Right renal cortex interstitium (tissue), 3 donors: Measurements from ENCODE around the gene ARFRP1. TPM values are rescaled to one million over a fixed set of nuclear protein-coding genes. Genes with fewer than 3 reads are reported as not detected.

Experiments
- DNase-seq, 3 donors: peaks; one replicate each; pipeline ENCODE4 v3.0.0-alpha.2; 2013; ENCODE audit warnings: low read depth in 3 of 3, low spot score in 2 of 3
- polyA plus RNA-seq, 3 donors: library from polyadenylated mRNA; unstranded; fragments of 120-200 nt; gene quantifications; one replicate each; pipeline ENCODE4 v1.2.1, GENCODE V29; 2013; ENCODE audit not compliant: insufficient read length in 3 of 3

Gene ARFRP1
- polyA plus RNA-seq, 3 donors: 29.9 to 31.9 (median 30.8) TPM

DNA sequence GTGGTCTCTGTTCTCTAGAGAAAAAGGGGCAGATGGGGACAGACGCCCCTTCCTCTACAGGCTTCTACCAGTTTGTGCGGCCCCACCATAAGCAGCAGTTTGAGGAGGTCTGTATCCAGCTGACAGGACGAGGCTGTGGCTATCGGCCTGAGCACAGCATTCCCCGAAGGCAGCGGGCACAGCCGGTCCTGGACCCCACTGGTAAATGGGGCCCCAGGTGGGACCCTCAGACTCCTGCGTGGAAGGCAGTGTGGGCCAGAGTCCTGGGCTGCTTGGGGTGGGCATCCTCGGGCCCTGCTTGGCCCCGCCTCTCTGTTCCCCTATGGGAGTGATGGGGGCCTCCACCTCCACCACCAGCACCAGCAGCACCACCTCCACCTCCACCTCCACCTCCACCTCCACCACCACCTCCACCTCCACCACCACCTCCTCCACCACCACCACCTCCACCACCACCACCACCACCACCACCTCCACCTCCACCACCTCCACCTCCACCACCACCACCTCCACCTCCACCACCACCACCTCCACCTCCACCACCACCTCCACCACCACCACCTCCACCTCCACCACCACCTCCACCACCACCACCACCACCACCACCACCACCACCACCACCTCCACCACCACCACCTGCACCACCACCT, 14.6 kb downstream of the ARFRP1 start:
- DNase-seq: no peak

DNA sequence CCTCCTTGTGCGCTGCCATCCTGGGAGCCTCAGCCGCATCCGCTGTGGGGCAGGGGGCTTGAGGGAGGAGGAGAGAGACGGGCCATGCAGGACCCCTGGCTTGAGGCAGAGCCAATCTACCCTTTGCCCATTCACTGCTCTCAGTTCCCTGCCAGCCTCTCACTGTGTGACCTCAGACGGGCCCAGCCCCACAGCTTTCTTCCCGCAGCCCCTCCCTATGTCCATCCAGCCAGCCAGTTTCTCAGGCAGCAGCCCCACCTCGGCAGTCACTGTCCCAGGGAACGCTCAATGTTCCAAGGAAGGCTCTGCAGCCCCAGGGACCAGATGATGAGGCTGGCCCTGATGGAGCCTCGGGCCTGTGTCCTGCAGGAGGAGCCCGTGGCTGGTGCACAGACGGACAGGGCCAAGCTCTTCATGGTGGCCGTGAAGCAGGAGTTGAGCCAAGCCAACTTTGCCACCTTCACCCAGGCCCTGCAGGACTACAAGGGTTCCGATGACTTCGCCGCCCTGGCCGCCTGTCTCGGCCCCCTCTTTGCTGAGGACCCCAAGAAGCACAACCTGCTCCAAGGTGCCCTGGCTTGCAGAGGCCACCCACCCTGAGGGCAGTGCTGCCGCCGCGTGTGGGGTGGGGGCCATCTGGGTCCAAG, 15.2 kb downstream of the ARFRP1 start:
- no peak for DNase-seq

DNA sequence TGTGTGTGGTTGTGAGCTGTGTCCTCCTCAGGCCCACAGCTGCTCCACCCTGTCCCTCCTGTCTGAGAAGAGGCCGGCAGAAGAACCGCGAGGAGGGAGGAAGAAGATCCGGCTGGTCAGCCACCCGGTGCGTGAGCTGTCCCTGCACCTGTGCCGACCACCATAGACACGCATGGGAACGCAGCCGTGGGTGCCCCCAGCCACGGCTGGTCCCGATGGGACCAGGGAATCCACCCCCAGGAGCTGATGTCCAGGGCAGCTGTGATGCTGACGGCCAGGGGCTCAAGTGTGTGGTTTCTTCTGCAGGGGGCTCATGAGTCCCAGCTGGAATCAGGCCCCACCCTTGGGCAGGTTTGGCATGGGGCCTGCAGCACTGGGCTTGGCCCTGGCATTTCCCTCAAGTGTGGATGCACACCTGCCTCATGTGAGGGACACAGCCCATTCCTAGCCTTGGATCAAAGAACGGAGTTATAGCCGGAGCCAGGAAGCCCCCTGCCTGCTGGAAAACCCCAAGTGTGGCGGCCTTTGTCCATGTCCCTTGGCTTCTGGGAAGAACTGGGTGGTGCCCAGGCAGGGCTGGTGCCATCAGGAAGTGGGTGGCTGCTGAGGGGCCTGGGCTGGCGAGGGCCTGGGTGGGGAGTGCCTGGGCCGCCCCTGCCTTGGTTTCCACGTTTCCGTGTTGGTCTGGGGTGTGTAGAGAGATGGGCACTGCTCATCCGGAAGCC, 15.9 kb downstream of the ARFRP1 start:
- DNase-seq: no peak

DNA sequence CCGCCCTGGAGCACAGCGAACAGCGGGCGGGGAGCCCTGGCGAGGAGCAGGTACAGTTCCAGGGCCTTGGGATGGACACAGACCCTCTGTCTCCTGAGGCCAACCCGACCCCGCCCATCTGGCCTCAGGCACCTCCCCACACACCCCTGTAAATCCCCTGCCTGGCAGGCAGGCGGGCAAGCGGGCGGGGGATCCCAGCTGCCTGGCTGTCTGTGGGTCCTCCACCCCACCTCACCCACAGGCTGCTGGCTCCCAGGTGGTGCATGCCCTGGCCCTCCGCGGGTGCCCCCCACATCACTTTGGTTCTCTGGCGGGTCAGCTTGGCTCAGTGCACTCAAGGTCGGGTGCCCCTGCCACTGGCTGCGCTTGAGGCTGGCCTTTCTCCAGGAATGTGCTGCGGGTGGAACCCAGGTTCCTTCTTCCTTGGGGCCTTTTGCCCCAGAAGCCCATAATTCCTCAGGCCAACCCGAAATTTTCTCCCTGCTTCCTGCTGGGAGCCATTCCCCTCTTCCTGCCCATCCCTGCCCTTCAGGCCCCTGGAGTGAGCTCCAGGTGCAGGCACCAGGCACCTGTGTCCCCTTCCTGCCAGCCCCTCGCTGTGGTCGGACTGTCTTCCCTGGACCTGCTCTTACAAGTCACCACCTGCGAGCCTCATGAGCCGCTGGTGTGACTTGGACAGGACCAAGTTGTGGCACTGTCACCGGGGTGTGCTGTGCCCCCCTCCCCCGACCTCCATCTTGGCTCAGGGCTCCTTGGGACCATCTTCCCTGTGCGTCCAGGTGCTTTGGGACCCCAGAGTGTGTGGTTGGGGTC, 16.7 kb downstream of the ARFRP1 start:
- no peak for DNase-seq

DNA sequence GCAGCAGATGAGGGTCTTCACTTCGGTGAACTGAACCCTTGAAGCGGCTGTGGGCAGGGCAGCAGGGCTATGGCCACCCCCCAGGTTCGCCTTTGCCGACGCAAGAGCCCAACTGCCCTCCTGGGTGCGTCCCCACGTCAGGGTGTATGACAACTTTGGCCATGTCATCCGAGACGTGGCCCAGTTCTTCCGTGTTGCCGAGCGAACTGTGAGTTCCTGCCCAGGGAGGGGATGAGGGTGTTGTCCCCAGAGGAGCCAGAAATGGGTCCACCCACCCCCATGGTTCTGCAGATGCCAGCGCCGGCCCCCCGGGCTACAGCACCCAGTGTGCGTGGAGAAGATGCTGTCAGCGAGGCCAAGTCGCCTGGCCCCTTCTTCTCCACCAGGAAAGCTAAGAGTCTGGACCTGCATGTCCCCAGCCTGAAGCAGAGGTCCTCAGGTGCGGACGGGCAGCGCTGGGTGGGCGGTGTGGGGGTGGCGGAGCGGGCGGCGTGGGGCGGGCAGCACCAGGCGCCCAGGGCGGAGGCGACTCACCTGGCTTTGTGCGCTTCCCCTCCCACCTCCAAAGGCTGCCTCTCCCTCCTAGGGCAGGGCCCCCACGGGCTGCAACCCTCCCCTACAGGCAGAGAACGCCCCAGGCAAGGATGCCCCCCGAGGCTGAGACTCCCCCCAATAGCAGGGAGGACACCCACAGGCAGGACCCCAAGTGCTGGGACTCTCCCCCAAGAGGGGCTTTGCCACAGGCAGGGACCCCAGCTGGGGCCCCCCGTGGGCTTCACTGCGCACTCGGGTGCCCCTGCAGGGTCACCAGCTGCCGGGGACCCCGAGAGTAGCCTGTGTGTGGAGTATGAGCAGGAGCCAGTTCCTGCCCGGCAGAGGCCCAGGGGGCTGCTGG, 17.5 kb downstream of the ARFRP1 start:
- no peak for DNase-seq

DNA sequence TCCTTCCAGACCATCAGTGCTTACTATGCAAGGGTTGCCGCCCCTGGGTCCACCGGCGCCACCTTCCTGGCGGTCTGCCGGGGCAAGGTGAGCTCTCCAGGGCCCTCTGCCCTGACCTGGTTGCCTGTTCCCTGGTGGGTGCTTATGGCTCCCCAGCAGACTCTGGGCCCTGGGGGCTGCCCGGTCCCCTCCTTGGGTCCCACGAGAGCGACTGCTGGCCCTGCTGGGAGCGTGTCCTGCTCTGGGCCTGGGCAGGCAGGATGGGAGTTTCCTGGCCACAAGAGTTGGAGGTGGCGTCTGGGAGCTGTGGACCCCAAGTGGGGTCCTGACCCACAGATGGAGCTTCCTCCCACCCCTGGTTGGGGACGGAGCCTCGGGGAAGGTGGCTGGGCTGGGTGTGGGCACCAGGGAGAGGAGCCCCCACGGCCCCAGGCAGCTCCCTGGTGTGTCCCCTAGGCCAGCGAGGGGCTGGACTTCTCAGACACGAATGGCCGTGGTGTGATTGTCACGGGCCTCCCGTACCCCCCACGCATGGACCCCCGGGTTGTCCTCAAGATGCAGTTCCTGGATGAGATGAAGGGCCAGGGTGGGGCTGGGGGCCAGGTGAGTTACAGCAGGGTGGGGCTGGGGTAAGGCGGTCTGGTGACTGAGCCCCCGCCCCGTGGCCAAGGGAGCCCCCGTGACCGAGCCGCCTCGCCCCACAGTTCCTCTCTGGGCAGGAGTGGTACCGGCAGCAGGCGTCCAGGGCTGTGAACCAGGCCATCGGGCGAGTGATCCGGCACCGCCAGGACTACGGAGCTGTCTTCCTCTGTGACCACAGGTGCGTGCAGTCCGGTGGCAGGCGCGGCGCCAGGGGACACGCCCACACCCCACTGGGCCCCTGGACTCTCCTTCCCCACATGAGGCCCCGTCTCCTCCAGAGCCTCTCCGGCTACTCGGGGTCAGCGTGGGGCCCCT, 18.5 kb downstream of the ARFRP1 start:
- no peak for DNase-seq

DNA sequence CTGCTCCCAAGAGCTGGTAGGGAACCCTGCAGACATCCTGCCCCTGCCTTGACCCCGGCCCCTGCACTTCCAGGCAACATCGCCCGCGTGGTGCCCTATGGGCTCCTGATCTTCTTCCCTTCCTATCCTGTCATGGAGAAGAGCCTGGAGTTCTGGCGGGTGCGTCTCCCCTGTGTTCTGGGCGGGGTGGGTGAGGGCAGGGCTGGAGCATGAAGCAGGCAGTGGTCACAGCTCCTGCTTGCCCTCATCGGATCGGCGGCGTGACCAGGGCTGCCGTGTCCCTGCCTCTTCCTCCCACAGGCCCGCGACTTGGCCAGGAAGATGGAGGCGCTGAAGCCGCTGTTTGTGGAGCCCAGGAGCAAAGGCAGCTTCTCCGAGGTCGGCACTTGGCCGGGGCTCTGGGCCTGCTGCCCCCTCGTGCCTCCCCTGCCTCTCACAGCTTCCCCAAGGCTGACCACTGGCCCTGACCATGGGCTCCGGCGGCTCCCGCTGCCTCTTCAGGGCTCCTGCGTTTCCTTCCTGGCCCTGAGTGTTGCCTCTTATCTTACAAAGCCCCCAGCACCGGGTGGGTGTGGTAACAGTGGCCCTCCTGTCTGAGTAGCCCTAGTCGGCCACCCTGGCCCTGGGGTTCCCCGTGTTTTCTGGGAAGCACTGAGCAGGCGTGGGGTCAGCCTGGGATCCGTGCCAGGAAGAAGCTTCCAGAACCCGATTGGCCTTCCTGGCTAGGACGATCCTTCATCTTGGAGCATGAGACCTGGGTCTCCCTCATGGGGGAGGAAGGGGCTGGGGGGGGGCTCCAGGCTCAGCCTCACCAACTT, 19.3 kb downstream of the ARFRP1 start:
- no peak for DNase-seq

DNA sequence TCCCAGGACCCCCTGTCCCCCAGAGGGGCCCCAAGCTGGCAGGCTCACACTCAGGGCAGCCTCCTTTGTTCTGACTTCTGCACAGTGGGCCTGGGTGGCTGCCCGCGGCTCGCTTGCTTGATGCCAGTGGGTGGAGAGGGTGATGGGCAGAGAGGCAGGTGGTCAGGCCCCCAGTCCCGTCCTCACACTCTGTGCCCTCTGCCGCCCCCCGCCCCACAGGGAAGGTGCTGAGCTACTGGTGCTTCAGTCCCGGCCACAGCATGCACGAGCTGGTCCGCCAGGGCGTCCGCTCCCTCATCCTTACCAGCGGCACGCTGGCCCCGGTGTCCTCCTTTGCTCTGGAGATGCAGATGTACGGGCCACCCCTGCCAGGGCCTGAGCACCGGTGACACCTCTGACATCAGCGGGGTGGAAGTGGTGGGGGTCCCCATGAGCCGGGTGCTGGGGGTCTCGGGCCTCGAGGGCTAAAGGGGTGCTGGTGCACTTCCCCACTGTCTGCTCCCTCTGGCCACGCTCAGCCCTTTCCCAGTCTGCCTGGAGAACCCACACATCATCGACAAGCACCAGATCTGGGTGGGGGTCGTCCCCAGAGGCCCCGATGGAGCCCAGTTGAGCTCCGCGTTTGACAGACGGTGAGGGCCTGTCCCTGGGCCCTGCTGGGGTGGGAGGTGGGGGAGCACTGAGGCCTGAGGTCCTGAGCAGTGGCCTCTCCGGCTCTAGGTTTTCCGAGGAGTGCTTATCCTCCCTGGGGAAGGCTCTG, 20.2 kb downstream of the ARFRP1 start:
- DNase-seq: no peak

DNA sequence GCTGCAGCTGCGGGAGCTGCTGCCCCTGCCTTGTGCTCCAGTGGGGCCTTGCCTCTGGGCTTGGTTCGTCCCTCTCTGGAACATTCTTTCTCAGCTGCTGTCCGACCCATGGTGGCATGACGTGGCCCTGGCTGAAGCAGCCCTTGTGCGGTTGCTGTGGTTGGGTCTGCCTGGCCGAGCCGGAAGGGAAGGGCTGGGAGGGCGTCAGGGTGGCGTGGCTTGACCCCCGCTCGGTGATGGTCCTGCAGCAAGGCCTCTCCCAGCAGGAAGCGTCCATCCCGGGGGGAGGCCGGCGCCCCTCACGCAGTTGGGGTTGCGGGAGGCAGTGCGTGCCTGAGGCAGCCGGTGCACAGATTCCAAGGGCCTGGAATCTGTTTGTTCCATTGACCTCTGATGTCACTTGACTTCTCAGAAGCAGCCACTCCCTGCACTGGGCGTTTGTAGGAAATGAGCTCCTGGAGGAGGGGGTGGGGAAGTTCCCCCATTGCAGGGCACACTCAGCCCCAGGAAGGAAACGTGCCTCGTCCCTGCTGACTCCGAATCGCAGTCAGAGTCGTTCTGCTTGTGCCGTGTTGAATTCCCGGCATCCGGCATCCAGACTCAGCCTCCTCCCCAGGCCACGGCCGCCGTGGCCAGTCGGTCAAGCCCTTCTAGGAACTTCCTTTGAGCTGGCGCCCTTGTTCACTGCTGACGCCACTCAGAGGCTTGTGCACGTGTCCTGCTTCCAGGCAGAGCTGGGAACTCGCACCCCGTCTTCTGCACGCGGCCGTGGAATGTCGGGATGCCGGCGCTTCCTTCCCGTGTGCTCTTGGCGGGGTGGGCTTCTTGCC, 21.1 kb downstream of the ARFRP1 start:
- DNase-seq: no peak

DNA sequence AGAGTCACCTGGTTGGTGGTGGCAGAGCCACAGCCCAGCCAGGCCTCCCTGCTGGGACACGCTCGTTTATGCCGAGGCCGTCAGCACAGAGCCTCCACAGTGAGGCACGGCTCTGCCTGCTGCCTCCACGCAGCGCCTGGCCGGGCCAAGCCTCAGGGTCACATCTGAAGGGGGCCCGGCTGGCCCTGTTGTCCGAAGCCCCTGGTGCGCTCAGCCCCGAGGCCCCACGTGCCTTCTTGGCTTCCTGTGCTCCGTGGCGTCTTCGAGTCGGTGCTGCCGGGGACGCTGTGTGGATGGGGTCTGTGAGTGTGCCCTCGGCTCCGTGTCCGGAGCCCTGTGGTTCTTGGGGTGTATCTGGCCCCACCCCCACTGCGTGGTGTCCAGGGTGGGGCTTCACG, 21.7 kb downstream of the ARFRP1 start:
- DNase-seq: no peak

DNA sequence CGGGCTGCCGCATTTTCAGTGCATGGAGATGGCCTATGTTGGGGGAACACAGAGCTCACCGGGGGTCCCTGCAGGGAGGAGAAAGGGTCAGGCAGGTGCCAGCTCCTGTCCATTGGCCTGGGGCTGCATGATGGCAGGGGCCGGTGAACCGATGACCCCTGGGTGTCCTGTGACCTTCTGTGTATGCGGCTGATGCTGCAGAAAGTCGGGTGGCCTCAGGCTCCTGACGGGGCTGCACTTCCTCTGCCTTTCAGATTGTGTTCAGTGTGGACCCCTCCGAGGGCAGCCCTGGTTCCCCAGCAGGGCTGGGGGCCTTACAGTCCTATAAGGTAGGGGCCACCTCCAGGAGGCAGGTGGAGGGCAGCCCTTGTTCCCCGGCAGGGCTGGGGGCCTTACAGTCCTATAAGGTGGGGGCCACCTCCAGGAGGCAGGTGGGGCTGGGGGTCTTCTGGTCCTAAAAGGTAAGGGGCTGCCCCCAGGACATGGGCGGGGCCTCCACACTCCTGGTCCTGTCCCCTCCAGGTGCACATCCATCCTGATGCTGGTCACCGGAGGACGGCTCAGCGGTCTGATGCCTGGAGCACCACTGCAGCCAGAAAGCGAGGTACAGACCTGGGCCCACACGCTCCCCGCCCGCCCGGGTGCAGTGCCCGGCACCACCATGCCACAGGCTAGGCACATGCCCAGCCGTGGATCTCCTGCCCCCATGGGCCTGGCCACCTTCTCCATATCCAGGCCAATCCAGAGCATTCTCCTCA, 22.3 kb downstream of the ARFRP1 start:
- DNase-seq: no peak

DNA sequence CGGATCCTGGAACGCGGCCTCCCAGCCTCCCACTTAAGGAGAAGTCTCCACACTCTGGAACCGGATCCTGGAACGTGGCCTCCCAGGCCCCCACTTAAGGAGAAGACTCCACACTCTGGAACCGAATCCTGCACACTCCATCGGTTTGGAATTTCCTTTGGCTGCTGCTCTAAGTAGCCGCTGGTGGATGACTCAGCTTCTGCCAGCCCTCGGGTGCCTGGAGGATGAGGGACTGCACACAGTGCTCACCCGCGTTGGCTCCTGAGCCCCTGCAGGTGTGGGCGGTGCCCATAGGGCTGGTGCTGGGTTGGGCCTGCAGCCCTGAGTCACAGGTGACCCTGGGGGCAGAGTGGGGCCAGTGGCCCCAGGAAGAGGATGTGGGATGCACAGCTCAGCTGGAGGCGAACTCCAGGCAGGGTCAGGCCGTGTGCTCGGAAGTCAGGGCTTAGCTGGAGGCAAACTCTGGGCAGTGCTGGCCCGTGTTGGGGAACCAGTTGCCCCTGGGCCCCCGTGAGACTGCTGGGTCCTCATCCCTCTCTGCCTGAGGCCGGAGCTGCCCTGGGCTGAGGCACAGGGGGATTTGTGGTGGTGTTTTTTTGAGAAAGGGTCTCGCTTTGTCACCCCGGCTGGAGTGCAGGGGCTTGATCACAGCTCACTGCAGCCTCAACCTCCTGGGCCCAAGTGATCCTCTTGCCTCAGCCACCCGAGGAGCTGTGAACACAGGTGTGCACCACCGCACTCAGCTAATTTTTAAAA, 25.2 kb downstream of the ARFRP1 start:
- no peak for DNase-seq

DNA sequence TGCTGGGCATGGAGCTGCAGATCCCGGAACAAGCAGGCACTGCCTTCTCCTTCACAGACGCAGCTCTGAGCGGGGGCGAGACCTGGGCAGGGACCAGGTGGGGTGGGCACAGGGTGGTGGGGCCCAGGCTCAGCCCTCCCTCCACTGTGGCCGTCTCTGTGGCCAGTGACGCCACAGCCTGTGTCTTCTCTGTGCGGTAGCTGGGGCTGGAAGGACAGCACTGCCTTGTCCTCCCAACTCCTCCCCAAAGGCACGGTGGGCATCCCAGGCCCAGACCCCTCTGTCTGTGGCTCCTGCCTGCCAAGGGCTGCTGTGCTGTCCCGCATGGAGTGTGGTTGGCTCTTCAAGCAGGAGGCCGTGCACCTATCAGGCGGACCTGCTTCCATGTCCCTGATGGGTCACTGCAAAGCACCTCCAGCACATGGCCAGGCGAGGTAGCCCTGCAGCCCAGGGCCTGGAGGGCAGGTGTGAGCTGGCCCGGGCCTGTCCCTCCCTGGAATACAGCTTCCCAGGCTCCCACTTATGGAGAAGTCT, 26.1 kb downstream of the ARFRP1 start:
- no peak for DNase-seq

DNA sequence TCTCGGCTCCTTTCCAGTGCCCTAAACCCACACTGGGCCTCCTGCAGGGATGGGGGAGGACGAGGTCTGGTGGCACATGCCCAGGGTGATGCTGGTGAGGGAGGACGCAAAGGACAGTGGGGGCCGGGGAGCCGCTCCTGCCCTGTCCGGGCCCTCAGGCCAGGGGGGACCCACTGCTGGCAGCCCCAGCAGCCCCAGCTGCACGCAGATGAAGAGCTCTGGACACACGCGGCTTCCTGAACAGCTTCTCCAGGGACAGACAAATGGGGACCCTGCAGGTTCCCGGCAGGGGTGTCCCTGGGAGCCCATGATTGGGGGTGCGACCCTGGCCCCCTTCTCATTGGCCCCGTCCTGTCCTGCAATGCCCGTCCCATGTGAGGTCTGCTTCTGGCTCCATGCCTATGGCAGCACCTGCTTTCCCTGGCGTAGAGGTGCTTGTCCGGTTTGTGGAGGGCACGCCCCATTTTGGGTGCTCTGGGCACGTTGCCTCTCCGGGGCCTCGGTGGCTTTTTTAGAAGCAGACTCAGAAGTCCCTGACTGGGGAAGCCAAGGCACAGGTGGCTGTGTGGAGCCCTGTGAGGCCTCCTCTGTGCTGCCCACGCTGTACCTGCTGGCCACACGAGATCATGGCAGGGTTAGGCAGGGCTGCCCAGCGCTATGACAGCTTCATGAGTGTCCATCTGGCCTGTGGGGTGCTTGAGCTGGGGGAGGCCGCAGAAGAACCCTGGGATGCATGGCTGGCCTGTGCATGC, 26.7 kb downstream of the ARFRP1 start:
- DNase-seq: no peak
